ENCODE measurements around the gene ODF4. TPM values are rescaled to one million over a fixed set of nuclear protein-coding genes. Genes with fewer than 3 reads are reported as not detected.

Gene ODF4
- total RNA-seq, 4 donors from 2014 or later: not detected

DNA sequence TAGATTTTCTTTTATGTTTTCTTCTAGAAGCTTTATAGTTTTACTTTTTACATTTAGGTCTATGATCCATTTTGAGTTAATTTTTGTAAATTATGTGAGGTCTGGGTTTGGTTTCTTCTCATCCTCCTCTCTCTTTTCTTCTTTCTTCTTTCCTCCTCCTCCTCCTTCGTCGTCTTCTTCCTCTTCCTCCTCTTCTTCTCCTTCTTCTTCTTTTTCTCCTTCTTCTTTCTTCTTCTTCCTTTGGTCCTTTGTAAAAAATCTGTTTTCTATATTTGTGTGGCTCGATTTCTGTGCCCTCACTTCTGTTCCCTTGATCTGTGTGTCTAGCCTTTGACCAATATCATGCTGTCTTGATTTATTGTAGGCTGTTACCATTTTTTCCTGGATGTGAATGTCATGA is 39.4 kb upstream of the ODF4 start:
- Histone ChIP-seq H3K27me3 (no peaks in the 10 kb centered on the region), H3K36me3 (no peaks in the 10 kb centered on the region), H3K27ac (no peak overlapping the region), H3K9me3 (no peaks in the 10 kb centered on the region), H3K4me3 (no peak overlapping the region), H3K4me1 (no peaks in the 10 kb centered on the region)
- no peak for TF ChIP-seq POLR2A (IDR thresholded peaks at IDR 0.05)
- TF ChIP-seq, protein P1, sequence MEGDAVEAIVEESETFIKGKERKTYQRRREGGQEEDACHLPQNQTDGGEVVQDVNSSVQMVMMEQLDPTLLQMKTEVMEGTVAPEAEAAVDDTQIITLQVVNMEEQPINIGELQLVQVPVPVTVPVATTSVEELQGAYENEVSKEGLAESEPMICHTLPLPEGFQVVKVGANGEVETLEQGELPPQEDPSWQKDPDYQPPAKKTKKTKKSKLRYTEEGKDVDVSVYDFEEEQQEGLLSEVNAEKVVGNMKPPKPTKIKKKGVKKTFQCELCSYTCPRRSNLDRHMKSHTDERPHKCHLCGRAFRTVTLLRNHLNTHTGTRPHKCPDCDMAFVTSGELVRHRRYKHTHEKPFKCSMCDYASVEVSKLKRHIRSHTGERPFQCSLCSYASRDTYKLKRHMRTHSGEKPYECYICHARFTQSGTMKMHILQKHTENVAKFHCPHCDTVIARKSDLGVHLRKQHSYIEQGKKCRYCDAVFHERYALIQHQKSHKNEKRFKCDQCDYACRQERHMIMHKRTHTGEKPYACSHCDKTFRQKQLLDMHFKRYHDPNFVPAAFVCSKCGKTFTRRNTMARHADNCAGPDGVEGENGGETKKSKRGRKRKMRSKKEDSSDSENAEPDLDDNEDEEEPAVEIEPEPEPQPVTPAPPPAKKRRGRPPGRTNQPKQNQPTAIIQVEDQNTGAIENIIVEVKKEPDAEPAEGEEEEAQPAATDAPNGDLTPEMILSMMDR (IDR thresholded peaks at IDR 0.05): no peak
- DNase-seq: no peak

GRCh38 chr17:8300627-8301242 is 38.9 kb upstream of the ODF4 start:
- DNase-seq: peak; percentile 52 to 78 (median 61)
- Histone ChIP-seq H3K9me3 (no peaks in the 10 kb centered on the region), H3K27ac (no peak overlapping the region), H3K36me3 (no peaks in the 10 kb centered on the region), H3K27me3 (no peaks in the 10 kb centered on the region), H3K4me3 (no peak overlapping the region), H3K4me1 (no peaks in the 10 kb centered on the region)
- no peak for TF ChIP-seq POLR2A (IDR thresholded peaks at IDR 0.05)
- TF ChIP-seq, protein P1 (IDR thresholded peaks at IDR 0.05): peak; percentile 74 to 91 (median 86)

DNA sequence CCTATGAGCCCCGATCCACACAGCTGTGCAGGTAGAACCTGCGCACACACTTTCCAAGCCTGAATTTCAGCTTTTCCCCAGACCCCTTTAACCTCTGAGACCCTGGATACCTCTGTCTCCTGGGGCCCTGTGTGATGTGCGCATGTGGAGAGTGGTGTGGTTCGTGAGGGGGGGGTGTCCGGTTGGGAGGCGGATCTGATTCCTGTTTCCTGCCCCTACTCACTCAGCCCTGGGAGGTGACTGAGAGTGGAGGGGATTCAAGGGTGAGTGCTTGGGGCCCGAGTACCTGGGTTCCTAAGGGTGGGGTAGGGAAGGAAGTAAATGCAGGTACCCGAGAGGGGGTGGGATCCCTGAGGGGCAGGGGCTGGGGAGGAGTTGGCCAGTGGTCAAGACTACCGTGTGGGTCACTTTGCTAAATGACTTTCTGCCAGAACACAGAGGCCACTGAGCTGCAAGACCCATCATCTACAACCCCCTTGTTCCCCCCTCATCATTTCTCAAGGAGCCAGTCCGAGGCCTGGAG is 29.0 kb upstream of the ODF4 start:
- no peak for TF ChIP-seq POLR2A (IDR thresholded peaks at IDR 0.05)
- TF ChIP-seq, protein P1 (IDR thresholded peaks at IDR 0.05): no peak
- peak overlapping the region in 2 of 4 donors; percentile 44 to 57 for H3K27ac ChIP-seq
- H3K36me3 ChIP-seq: no peaks in the 10 kb centered on the region
- H3K9me3 ChIP-seq: no peaks in the 10 kb centered on the region
- no peaks in the 10 kb centered on the region for H3K4me1 ChIP-seq
- peaks cover 0 to 7% of the 10 kb centered on the region in 2 donors for H3K27me3 ChIP-seq
- peak overlapping the region in 2 of 4 donors; percentile 13 to 26 for H3K4me3 ChIP-seq
- no peak for DNase-seq

- H3K4me3 ChIP-seq: peak overlapping the region in 1 of 4 donors; percentile 26
These were observed 28.4 kb upstream of the ODF4 start for GRCh38 chr17:8311131-8311790.

GRCh38 chr17:8312251-8312650 is 27.4 kb upstream of the ODF4 start:
- Histone ChIP-seq H3K4me1 (no peaks in the 10 kb centered on the region), H3K27me3 (peaks cover 0 to 11% of the 10 kb centered on the region in 2 donors), H3K4me3 (no peak overlapping the region), H3K27ac (no peak overlapping the region), H3K36me3 (no peaks in the 10 kb centered on the region), H3K9me3 (no peaks in the 10 kb centered on the region)
- no peak for TF ChIP-seq POLR2A (IDR thresholded peaks at IDR 0.05)
- TF ChIP-seq, protein P1 (IDR thresholded peaks at IDR 0.05): no peak
- no peak for DNase-seq

More at GRCh38 chr17:8311131-8311790, 28.4 kb upstream of the ODF4 start:
- Histone ChIP-seq H3K9me3 (no peaks in the 10 kb centered on the region), H3K27me3 (peaks cover 0 to 11% of the 10 kb centered on the region in 2 donors), H3K36me3 (no peaks in the 10 kb centered on the region), H3K27ac (peak overlapping the region in 2 of 4 donors; percentile 38 to 44), H3K4me1 (no peaks in the 10 kb centered on the region)
- no peak for TF ChIP-seq POLR2A (IDR thresholded peaks at IDR 0.05)
- TF ChIP-seq, protein P1 (IDR thresholded peaks at IDR 0.05): no peak
- no peak for DNase-seq

Data from Peyer's patch (tissue), 4 donors.